IPS-20b (cell line): Measurements from ENCODE around the gene XRCC1.
"Not testable (repeated sequence)": the region's sequence is repeated elsewhere in the genome, so short reads cannot be mapped to it uniquely, and the experiment has no call there.

Experiments
- H3K27ac ChIP-seq: one replicate; pipeline ENCODE4 v1.5.1; 2013; ENCODE audit warnings: low read length
- H3K27me3 ChIP-seq: 2 replicates; pipeline ENCODE4 v1.6.1; 2013; ENCODE audit warnings: mild to moderate bottlenecking, low read length, inconsistent platforms; ENCODE audit not compliant: insufficient read depth
- H3K36me3 ChIP-seq: 2 replicates; pipeline ENCODE4 v1.6.1; 2013; ENCODE audit warnings: low read depth, mild to moderate bottlenecking, inconsistent platforms, low read length, moderate library complexity; ENCODE audit not compliant: insufficient read depth
- H3K4me1 ChIP-seq: 2 replicates; pipeline ENCODE4 v1.6.1; 2013; ENCODE audit warnings: mild to moderate bottlenecking, control low read depth, inconsistent platforms, low read length, moderate library complexity; ENCODE audit not compliant: insufficient read depth
- H3K4me3 ChIP-seq: 2 replicates; pipeline ENCODE4 v1.5.1; 2013; ENCODE audit warnings: mild to moderate bottlenecking, low read length, inconsistent platforms
- H3K9ac ChIP-seq: 2 replicates; pipeline ENCODE4 v1.6.1; 2013; ENCODE audit warnings: low read depth, mild to moderate bottlenecking, inconsistent platforms, low read length, moderate library complexity
- H3K9me3 ChIP-seq: 2 replicates; pipeline ENCODE4 v1.6.1; 2013; ENCODE audit warnings: mild to moderate bottlenecking, low read depth, low read length, inconsistent platforms; ENCODE audit not compliant: insufficient read depth

The XRCC1 gene

DNA sequence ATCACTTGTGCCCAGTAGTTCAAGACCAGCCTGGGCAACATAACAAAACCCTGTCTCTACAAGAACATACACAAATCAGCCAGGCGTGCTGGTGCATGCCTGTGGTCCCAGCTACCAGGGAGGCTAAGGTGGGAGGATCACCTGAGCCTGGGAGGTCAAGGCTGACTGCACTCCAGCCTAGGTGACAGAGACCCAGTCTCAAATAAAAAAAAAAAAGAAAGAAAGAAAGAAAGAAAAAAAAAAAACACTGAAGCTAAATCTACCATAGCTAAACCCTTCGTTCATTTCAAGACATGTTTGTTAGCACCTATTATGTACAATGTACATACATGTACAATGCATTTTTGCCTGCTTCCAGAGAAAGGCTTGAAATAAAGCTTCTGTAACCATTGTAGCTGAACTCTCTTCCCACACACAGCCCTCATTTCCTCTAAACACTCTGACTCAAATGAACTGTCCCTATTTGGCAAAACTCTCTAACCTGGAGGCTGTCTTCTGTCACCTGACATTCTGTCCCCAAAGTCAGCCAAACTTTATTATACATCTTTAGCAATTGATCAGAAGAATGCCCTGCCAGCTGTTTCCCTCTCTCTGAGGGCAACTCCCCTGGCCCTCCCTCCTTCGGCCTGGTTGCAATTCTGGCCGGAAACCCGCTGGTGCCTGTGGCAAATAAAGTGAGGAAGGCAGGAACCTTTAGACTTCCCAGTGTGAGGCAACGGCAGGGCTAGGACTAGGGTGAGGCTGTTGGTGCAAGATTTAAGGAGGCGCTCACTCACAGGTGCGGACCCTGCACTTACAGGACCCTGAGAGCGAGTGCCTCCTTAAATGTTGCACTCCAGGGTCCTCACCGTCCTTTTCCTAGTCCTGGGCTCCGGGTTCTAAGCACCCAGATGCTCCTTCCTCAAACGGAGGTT lies 50.1 kb downstream of the XRCC1 start:
- Histone ChIP-seq H3K4me1 (peaks cover 2% of the 10 kb centered on the region; the same call in 1 of the 2 replicates), H3K4me3 (peak overlapping the region; percentile 91), H3K9ac (no peak overlapping the region), H3K27ac (no peak overlapping the region), H3K36me3 (no peaks in the 10 kb centered on the region), H3K27me3 (peaks cover 38% of the 10 kb centered on the region), H3K9me3 (no peaks in the 10 kb centered on the region)

DNA sequence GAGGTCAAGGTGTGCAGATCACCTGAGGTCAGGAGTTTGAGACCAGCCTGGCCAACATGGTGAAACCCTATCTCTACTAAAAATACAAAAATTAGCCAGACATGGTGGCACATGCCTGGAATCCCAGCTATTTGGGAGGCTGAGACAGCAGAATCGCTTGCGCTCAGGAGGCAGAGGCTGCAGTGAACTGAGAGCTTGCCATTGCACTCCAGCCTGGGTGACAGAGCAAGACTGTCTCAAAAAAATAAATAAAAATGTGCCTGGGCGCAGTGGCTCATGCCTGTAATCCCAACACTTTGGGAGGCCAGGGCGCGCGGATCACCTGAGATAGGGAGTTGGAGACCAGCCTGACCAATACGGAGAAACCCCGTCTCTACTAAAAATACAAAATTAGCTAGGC lies 51.6 kb downstream of the XRCC1 start:
- not testable (repeated sequence) for H3K36me3 ChIP-seq, H3K4me3 ChIP-seq, H3K9me3 ChIP-seq, H3K4me1 ChIP-seq, H3K9ac ChIP-seq, H3K27ac ChIP-seq
- peaks cover 38% of the 10 kb centered on the region for H3K27me3 ChIP-seq

DNA sequence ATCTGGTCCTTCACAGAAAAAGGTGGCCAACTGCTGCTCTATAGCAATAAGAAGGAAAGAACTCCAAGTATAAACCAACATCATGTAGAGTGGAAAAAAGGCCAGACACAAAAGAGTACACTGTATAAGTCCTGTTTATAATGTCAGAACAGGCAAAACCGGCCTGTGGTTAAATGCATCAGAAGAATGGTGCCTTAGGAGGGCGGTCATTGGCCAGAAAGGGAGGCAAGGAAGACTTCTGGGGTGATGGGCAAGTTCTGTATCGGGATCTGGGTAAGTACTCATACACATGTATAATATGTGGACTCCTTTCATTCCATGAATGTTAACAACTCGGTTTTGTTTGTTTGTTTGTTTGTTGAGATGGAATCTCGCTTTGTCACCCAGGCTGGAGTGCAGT lies 52.4 kb downstream of the XRCC1 start:
- Histone ChIP-seq H3K36me3 (no peaks in the 10 kb centered on the region), H3K27ac (no peak overlapping the region), H3K4me3 (no peak overlapping the region), H3K9ac (no peak overlapping the region), H3K9me3 (no peaks in the 10 kb centered on the region), H3K4me1 (peaks cover 2% of the 10 kb centered on the region; the same call in 1 of the 2 replicates), H3K27me3 (peaks cover 31% of the 10 kb centered on the region)

DNA sequence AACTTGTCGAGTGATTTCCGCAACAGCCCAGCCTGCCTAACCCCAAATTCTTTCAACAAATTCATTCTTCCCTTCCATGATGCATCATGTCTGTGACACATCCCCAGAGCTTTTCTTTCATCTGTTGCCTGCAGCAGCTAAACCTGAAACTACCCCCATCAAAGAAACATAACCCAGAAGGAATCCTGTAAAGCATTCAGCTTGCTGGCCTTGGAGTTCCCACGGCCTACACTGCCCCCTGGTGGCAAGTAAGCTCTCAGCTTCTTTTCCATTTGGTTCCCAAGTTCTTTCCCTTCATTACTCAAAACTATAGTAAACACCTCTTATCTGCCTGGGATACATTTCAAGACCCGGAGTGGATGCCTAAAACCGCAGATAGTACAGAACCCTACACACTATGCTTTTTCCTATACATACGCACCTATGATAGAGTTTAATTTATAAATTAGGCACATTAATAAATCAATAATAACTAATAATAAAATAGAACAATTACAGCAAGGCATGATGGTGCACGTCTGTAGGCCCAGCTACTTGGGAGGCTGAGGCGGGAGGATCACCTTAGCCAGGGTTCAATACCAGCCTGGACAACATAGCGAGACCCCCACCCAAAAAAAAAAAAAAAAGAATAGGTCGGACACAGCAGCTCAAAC lies 55.8 kb downstream of the XRCC1 start:
- no peak overlapping the region for H3K4me3 ChIP-seq
- no peak overlapping the region for H3K27ac ChIP-seq
- no peaks in the 10 kb centered on the region for H3K9me3 ChIP-seq
- no peak overlapping the region for H3K9ac ChIP-seq
- no peaks in the 10 kb centered on the region for H3K36me3 ChIP-seq
- H3K4me1 ChIP-seq = no peaks in the 10 kb centered on the region
- no peaks in the 10 kb centered on the region; the same call in 1 of the 2 replicates for H3K27me3 ChIP-seq

DNA sequence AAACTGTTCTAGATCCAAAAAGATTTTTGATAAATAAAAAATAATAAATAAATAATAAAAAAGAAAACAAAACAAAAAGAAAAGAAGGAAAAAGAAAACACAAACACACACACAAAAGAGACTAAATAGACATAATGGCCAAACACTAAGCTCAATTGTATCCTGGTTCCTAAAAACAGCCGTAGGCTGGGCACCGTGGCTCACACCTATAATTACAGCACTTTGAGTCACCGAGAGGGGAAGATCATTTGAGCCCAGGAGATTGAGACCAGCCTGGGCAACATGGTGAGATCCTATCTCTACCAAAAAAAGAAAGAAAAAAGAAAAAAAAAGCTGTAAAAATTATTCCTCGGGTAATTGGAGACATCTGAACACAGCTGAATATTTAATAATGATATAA lies 57.3 kb downstream of the XRCC1 start:
- no peak overlapping the region for H3K9ac ChIP-seq
- no peak overlapping the region for H3K27ac ChIP-seq
- no peak overlapping the region for H3K4me3 ChIP-seq
- H3K9me3 ChIP-seq = no peaks in the 10 kb centered on the region
- H3K4me1 ChIP-seq = no peaks in the 10 kb centered on the region
- no peaks in the 10 kb centered on the region for H3K27me3 ChIP-seq
- H3K36me3 ChIP-seq = no peaks in the 10 kb centered on the region

DNA sequence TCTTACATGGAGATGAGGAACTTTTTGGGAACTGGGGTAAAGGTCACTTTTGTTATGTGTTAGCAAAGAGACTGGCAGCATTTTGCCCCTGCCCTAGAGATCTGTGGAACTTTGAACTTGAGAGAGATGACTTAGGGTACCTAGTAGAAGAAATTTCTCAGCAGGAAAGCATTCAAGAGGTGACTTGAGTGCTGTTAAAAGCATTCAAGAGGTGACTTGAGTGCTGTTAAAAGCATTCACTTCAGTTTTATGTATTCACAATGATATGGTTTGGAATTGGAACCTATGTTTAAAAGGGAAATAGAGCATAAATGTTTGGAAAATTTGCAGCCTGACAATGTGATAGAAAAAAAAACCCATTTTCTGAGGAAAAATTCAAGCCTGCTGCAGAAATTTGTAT lies 62.9 kb downstream of the XRCC1 start:
- H3K9ac ChIP-seq, H3K27me3 ChIP-seq, H3K27ac ChIP-seq, H3K9me3 ChIP-seq, H3K4me3 ChIP-seq, H3K36me3 ChIP-seq, H3K4me1 ChIP-seq: not testable (repeated sequence)

DNA sequence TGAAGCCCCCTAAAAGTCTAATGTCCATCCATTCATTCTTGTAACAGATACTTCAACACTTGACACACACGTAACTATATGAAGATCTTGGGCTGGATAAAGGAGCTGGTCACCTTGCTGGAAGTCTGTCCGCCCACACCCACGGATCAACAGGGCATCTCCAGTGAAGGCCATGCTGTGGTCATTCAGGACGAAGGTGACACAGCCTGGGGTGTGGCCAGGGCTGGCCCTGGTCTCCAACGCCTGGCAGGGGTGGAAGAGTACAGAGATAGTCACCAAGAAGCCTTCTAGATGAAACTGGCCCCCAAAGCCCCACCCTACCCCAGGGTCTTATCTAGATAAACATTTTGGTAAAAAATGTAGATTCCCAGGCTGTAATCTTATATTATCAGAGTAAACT lies 64.0 kb downstream of the XRCC1 start:
- no peaks in the 10 kb centered on the region for H3K27me3 ChIP-seq
- H3K9ac ChIP-seq = no peak overlapping the region
- no peaks in the 10 kb centered on the region for H3K9me3 ChIP-seq
- H3K4me3 ChIP-seq = no peak overlapping the region
- H3K4me1 ChIP-seq = no peaks in the 10 kb centered on the region
- no peaks in the 10 kb centered on the region for H3K36me3 ChIP-seq
- no peak overlapping the region for H3K27ac ChIP-seq

DNA sequence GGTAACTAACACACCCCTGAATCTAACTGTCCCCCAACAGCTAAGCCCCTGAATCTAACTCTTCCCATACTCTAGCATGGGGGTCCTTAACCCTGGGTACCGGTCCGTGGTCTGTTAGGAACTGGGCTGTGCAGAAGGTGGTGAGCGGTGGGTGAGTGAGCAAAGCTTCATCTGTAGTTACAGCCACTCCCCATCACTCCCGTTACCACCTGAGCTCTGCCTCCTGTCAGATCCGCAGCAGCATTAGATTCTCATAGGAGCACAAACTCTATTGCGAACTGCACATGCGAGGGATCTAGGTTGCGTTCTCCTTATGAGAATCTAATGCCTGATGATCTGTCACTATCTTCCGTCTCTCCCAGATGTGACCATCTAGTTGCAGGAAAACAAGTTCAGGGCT lies 64.6 kb downstream of the XRCC1 start:
- Histone ChIP-seq H3K4me1 (no peaks in the 10 kb centered on the region), H3K27me3 (no peaks in the 10 kb centered on the region), H3K9ac (no peak overlapping the region), H3K4me3 (no peak overlapping the region), H3K27ac (no peak overlapping the region), H3K36me3 (no peaks in the 10 kb centered on the region), H3K9me3 (no peaks in the 10 kb centered on the region)

DNA sequence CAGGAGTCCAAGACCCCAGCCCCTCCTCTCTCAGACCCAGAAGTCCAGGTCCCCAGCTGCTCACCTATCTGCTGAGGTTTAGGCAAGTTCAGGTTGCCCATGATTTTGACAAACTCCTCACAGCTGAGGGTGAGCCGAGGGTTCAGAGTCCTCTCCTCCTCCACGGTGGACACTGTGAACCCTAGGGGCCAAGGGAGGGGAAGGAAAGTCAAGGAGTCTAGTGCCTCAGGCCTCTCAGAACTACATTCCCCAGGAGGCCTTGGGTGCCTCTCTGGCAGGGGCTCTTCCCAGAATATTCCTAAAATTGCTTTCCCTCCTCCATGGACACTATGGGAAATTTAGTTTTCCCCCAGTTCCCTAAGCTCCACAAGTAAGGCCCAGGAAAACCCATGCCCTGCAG lies 67.4 kb downstream of the XRCC1 start:
- Histone ChIP-seq H3K36me3 (no peaks in the 10 kb centered on the region), H3K27ac (no peak overlapping the region), H3K27me3 (peaks cover 21% of the 10 kb centered on the region)

DNA sequence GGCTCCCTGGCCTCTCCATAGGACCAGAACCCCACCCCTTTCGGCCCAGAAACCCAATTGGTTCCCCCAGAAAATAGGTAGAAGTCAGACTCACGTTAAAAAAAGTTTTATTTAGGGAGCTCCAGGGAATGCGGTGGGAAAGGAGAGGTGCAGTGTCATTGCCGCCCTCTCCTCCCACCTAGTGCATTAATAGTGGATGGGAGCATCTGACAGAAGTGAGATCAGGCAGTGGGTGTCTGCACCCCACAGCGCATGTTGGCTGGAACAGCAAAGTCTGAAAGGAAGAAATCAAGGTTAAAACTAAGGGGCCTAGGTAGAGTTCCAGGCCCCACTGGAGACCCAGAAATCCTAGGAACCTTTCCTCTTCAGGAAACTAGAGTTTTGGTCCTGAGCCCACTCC lies 68.7 kb downstream of the XRCC1 start:
- Histone ChIP-seq H3K9ac (no peak overlapping the region), H3K36me3 (no peaks in the 10 kb centered on the region), H3K27ac (no peak overlapping the region), H3K4me1 (no peaks in the 10 kb centered on the region; the same call in 1 of the 2 replicates), H3K27me3 (peaks cover 33% of the 10 kb centered on the region), H3K4me3 (no peak overlapping the region), H3K9me3 (no peaks in the 10 kb centered on the region)

More for the DNA sequence above, 67.4 kb downstream of the XRCC1 start:
- Histone ChIP-seq H3K4me3 (no peak overlapping the region), H3K9me3 (no peaks in the 10 kb centered on the region), H3K4me1 (no peaks in the 10 kb centered on the region; the same call in 1 of the 2 replicates), H3K9ac (no peak overlapping the region)

DNA sequence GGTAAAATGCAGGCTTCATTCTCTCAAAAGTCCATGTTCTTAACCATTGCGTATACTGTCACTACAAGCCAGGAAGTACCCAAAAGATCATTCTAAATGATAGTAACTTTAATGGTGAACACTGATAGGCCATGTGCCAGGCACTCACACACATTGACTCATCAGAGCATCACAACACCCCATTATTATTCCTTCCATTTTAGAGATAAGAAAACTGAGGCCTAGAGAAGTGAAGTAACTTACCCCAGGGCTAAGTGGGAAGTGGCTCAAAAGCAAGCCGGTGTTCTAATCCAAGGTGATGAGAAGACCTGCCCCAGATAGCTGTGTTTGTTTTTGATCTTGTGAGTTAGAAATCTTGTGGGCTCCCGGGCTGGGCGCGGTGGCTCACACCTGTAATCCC lies 69.4 kb downstream of the XRCC1 start:
- Histone ChIP-seq H3K4me3 (no peak overlapping the region), H3K27me3 (peaks cover 38% of the 10 kb centered on the region), H3K4me1 (no peaks in the 10 kb centered on the region; the same call in 1 of the 2 replicates), H3K9me3 (no peaks in the 10 kb centered on the region), H3K36me3 (no peaks in the 10 kb centered on the region), H3K9ac (no peak overlapping the region), H3K27ac (no peak overlapping the region)

DNA sequence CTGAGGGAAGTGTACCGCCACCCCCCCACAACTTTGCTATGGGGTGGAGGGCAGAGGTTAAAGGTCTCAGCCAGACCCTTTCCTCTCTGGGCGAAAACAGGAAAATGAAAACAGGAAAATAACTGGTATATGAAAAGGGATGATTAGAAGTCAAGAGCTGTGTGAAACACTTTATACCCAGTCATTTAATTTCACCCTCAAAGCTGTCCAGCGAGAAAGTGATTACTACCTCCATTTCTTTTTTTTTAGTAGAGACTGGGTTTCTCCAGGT lies 70.2 kb downstream of the XRCC1 start:
- no peaks in the 10 kb centered on the region for H3K9me3 ChIP-seq
- peaks cover 38% of the 10 kb centered on the region for H3K27me3 ChIP-seq
- no peaks in the 10 kb centered on the region; the same call in 1 of the 2 replicates for H3K4me1 ChIP-seq
- no peaks in the 10 kb centered on the region for H3K36me3 ChIP-seq
- peak overlapping the region; percentile 71; the same call in 1 of the 2 replicates for H3K9ac ChIP-seq
- H3K27ac ChIP-seq = no peak overlapping the region
- H3K4me3 ChIP-seq = peak overlapping the region; percentile 89; the same call in 1 of the 2 replicates
